Cardiac muscle cell (in vitro differentiated cells and primary cell): ENCODE results near the gene PHF13. TPM values are rescaled to one million over a fixed set of nuclear protein-coding genes. Genes with fewer than 3 reads are reported as not detected.

Source experiments
- DNase-seq, 2 donors: peaks; one replicate each; pipeline versions ENCODE4 v3.0.0 to v3.0.0-alpha.2; 2010 to 2017; ENCODE audit warnings: low read depth in 1 of 2, low spot score in 1 of 2
- H3K27ac ChIP-seq: fragments of 200-600 bp; sonication (generic); 2 replicates; pipeline ENCODE4 v1.5.1; 2016
- H3K27me3 ChIP-seq: fragments of 200-600 bp; sonication (generic); 2 replicates; pipeline ENCODE4 v1.6.0; 2016; ENCODE audit warnings: control low read depth
- H3K36me3 ChIP-seq: fragments of 200-600 bp; sonication (generic); 2 replicates; pipeline ENCODE4 v1.5.1; 2016; ENCODE audit warnings: control low read depth
- H3K4me1 ChIP-seq: fragments of 200-600 bp; sonication (generic); 2 replicates; pipeline ENCODE4 v1.8.1; 2017; ENCODE audit warnings: low read depth, mild to moderate bottlenecking, mixed run types
- H3K4me3 ChIP-seq: fragments of 200-600 bp; sonication (generic); 2 replicates; pipeline ENCODE4 v1.5.1; 2016; ENCODE audit warnings: mild to moderate bottlenecking
- H3K9me3 ChIP-seq: fragments of 200-600 bp; sonication (generic); 2 replicates; pipeline ENCODE4 v1.5.1; 2017; ENCODE audit warnings: low read depth, mild to moderate bottlenecking, control low read depth
- CTCF ChIP-seq: IDR thresholded peaks from 2 replicates; pipeline ENCODE4 v1.5.1; 2012; ENCODE audit warnings: low read depth, mild to moderate bottlenecking, low read length
- polyA plus RNA-seq: library from polyadenylated mRNA; unstranded; fragments of >200 nt; fragmentation: Nextera tagmentation; extraction: Ambion mirVana; gene quantifications from 2 replicates; pipeline ENCODE4 v1.2.1, GENCODE V29; 2016
- total RNA-seq: library from RNA; depleted of rRNA; stranded (reverse); fragments of >200 nt; gene quantifications from 2 replicates; pipeline ENCODE4 v1.2.3, GENCODE V29; 2016

Gene PHF13
- total and polyA plus RNA-seq, 2 experiments from 2014 or later, result 16.8 to 31.6 TPM

- Histone ChIP-seq H3K36me3 (peaks cover 9% of the 10 kb centered on the region), H3K27me3 (no peaks in the 10 kb centered on the region), H3K27ac (peak overlapping the region; percentile 79), H3K4me1 (peaks cover 12% of the 10 kb centered on the region), H3K9me3 (no peaks in the 10 kb centered on the region), H3K4me3 (peak overlapping the region; percentile 98)
- no peak for TF ChIP-seq CTCF
- peak; percentile 43 to 81 for DNase-seq
These were observed 743 bp downstream of the PHF13 start for GRCh38 chr1:6614019-6614928.

- peak overlapping the region; percentile 79 for H3K27ac ChIP-seq
- peaks cover 7% of the 10 kb centered on the region for H3K4me1 ChIP-seq
- H3K4me3 ChIP-seq, result peak overlapping the region; percentile 98
- TF ChIP-seq CTCF, result no peak
- no peak for DNase-seq
- peaks cover 17% of the 10 kb centered on the region for H3K36me3 ChIP-seq
- no peaks in the 10 kb centered on the region for H3K27me3 ChIP-seq
- H3K9me3 ChIP-seq, result no peaks in the 10 kb centered on the region
These were observed 1.6 kb downstream of the PHF13 start for GRCh38 chr1:6614929-6615785.

- no peaks in the 10 kb centered on the region for H3K27me3 ChIP-seq
- no peak overlapping the region for H3K27ac ChIP-seq
- no peak overlapping the region for H3K4me3 ChIP-seq
- DNase-seq, result no peak
- peaks cover 30% of the 10 kb centered on the region for H3K36me3 ChIP-seq
- no peaks in the 10 kb centered on the region for H3K9me3 ChIP-seq
- H3K4me1 ChIP-seq, result no peaks in the 10 kb centered on the region
- no peak for TF ChIP-seq CTCF
These were observed 5.5 kb downstream of the PHF13 start for GRCh38 chr1:6619045-6619444.

- DNase-seq, result no peak
- TF ChIP-seq CTCF, result no peak
- H3K27me3 ChIP-seq, result no peaks in the 10 kb centered on the region
- no peaks in the 10 kb centered on the region for H3K4me1 ChIP-seq
- no peak overlapping the region for H3K4me3 ChIP-seq
- no peaks in the 10 kb centered on the region for H3K9me3 ChIP-seq
- H3K27ac ChIP-seq, result peak overlapping the region; percentile 92
- peaks cover 30% of the 10 kb centered on the region for H3K36me3 ChIP-seq
These were observed 8.2 kb downstream of the PHF13 start for GRCh38 chr1:6621429-6622391.
